Activated gamma-delta T cell treated with Interleukin-2 at 50 U/mL for 16 hours (primary cell): Measurements from ENCODE around the gene SCGB3A2.

Experiments used
- DNase-seq: peaks from one replicate; pipeline ENCODE4 v3.0.0-alpha.2; 2020

SCGB3A2 gene

GRCh38 chr5:147906326-147907095 lies 28.0 kb downstream of the SCGB3A2 start, which contains the start of gene C5orf46:
Gene C5orf46, minus strand, starts transcription at chr5:147906538. Its CDS starts 37 bp downstream, at chr5:147906501.
- no peak for DNase-seq

- DNase-seq: no peak
Measured at GRCh38 chr5:147911427-147911826, 32.9 kb downstream of the SCGB3A2 start.

- DNase-seq: no peak
Measured at GRCh38 chr5:147912011-147912410, 33.5 kb downstream of the SCGB3A2 start.

- DNase-seq: no peak
Measured at GRCh38 chr5:147913786-147914185, 35.3 kb downstream of the SCGB3A2 start.

GRCh38 chr5:147918101-147918685 lies 39.7 kb downstream of the SCGB3A2 start:
- DNase-seq: no peak

- DNase-seq: no peak
Measured at GRCh38 chr5:147918899-147919298, 40.4 kb downstream of the SCGB3A2 start.

GRCh38 chr5:147920420-147921030 lies 42.0 kb downstream of the SCGB3A2 start:
- DNase-seq: no peak

- no peak for DNase-seq
Measured at GRCh38 chr5:147921136-147921535, 42.6 kb downstream of the SCGB3A2 start.

- no peak for DNase-seq
Measured at GRCh38 chr5:147925020-147925419, 46.5 kb downstream of the SCGB3A2 start.

GRCh38 chr5:147927901-147928300 lies 49.4 kb downstream of the SCGB3A2 start:
- DNase-seq: no peak

- DNase-seq: no peak
Measured at GRCh38 chr5:147930769-147931168, 52.3 kb downstream of the SCGB3A2 start.
